NCI-H1105 treated with DMSO at 0.1 percent for 48 hours (cell line): ENCODE measurements around the gene KRTAP5-8.
"Not testable (repeated sequence)": the region's sequence is repeated elsewhere in the genome, so short reads cannot be mapped to it uniquely, and the experiment has no call there.

Experiments
- DNase-seq: peaks from one replicate; lab custom pipeline; 2025; lab: John Stamatoyannopoulos, UW

KRTAP5-8 gene

DNA sequence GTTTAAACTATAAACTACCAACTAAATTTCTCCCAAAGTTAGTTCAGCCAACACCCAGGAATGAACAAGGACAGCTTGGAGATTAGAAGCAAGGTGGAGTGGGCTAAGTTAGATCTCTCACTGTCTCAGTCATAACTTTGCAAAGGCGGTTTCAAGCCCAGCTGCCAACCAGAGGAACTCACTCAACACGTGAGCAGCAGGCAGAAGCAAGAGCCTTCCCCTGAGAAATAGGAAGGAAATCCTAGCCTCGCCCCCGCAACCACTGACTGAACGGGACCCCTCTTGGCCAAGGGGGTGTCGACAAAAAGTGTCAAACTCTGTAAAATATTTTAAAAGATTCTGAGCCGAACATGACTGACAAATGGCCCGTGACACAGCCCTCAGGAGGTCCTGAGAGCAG lies 6.0 kb downstream of the KRTAP5-8 start:
- no peak for DNase-seq

- no peak for DNase-seq
Observed at GRCh38 chr11:71544525-71545214, 6.8 kb downstream of the KRTAP5-8 start.

DNA sequence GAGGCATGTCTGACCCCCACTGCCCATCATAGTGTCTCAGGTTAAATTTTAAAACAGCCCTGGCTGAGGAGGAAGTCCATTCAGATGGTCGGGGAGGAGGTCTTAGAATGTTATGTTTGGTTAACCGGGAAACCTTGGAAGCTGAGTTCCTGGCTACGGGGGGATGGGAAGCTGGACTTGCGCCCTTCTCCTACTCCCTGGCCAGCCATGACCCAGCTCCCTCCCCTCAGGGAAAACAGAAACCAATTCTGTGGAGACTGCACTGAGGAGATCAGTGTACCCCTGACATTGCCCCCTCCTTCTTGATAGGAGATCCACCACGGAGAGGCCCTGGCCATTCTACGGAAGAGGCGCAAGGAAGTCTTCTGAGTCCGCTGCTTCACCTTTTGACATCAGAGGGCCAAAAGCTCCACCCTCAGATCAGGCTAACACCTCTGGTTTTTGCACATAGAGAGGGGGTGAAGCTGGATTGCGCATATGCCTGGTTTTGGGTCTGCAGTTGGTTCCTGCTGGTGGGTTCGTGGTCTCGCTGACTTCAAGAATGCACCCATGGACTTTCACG lies 7.7 kb downstream of the KRTAP5-8 start:
- DNase-seq = no peak

GRCh38 chr11:71548120-71548519 lies 10.3 kb downstream of the KRTAP5-8 start, which contains the start of gene KRTAP5-9:
Gene KRTAP5-9 (plus strand): TSS chr11:71548420. CDS start chr11:71548658, 238 bp downstream.
- DNase-seq = no peak

GRCh38 chr11:71548716-71549151 lies 10.9 kb downstream of the KRTAP5-8 start:
- DNase-seq = no peak

DNA sequence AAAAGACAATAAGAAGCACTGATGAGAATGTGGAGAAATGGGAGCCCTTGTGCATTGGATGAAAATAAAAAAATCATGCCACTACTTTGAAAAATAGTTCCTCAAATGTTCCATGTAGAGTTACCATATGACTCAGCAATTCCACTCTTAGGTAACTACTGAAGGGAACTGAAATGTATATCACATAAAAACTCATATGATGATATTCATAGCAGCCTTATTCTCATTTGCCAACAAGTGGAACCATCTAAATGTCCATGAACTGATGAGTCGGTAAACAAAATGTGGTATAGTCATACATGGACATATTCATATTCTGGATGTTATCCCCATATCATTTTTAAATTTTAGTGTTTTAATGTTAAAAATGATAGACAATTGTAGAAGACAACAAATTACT lies 13.9 kb downstream of the KRTAP5-8 start:
- DNase-seq = no peak

GRCh38 chr11:71554996-71555395 lies 17.2 kb downstream of the KRTAP5-8 start:
- DNase-seq = no peak

- DNase-seq = no peak
Observed at GRCh38 chr11:71555508-71555907, 17.7 kb downstream of the KRTAP5-8 start.

- DNase-seq = no peak
Observed at GRCh38 chr11:71556018-71556417, 18.2 kb downstream of the KRTAP5-8 start.

- no peak for DNase-seq
Observed at GRCh38 chr11:71557257-71557656, 19.4 kb downstream of the KRTAP5-8 start.

- no peak for DNase-seq
Observed at GRCh38 chr11:71558996-71559395, 21.2 kb downstream of the KRTAP5-8 start.

- DNase-seq = no peak
Observed at GRCh38 chr11:71562120-71562519, 24.3 kb downstream of the KRTAP5-8 start.

DNA sequence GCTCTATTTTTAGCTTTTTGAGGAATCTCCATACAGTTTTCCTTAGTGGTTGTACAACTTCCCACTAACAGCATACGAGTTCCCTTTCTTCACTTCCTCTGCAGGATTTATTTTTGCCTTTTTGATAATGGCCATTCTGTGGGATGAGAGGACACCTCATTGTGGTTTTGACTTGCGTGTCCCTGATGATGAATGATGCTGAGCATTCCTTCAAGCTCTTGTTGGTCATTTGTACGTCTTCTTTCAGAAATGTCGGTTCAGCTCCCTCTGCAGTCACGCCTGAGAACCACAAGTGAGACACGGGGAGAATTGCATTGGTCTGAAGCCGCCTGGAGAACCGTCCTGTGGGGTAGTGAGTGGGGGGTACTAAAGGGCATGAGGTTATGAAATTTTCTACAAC lies 25.6 kb downstream of the KRTAP5-8 start:
- DNase-seq = no peak

DNA sequence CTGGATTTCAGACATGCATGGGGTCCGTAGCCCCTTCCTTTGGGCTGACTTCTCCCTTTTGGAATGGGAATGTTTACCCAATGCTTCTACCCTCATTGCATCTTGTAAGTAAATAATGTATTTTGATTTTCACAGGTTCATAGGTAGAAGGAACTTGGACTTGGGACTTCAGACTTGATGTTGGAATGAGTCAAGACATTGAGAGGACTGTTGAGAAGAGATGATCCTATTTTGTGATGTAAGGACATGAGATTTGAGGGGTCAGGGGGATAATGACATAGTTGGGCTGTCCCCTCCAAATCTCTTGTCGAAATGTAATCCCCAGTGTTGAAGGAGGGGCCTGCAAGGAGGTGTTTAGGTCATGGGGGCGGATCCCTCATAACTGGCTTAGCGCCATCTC lies 26.6 kb downstream of the KRTAP5-8 start:
- DNase-seq = no peak

DNA sequence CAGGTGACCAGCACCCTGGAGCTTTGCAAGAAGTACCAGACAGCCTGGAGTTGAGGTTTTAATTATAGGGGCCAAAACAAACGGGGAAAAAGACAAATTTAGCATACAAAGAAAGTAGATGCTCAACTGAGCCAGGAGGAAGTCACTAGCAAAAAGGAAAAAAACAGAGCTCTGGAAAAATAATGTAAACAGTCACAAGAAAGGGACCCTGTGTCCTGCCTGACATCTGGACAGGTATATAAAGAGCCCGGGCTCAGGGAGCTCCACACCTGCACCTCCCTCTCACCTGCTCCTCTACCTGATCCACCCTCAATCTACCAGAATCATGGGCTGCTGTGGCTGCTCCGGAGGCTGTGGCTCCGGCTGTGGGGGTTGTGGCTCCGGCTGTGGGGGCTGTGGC lies 27.4 kb downstream of the KRTAP5-8 start, which contains the start of gene KRTAP5-10:
Gene KRTAP5-10, plus strand, starts transcription at position 301 of the 400 bp plus-strand sequence. Its CDS starts 25 bp downstream, at position 326.
- no peak for DNase-seq

DNA sequence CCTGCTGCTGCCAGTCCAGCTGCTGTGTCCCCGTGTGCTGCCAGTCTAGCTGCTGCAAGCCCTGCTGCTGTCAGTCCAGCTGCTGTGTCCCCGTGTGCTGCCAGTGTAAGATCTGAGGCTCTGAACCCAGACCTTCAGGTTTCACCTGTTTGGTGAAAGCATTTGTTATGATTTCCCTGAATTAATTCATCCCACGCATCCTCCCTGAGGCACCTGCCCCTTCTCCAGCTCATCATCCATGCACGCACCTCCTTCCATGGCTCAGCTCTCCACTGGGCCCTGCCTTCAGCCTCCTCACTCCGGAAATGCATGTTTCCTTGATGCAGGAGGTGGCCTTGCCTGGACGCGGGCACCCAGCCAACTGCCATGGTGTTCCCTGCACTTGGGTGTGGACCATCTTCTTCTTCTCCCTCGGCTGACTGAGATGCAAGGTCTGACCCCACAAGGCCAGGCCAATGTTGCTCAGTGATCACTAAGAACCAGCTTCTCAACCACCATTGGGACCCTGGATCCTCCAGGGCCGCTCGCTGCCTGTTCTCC lies 28.3 kb downstream of the KRTAP5-8 start:
- DNase-seq = no peak

GRCh38 chr11:71566626-71567599 lies 29.1 kb downstream of the KRTAP5-8 start:
- DNase-seq = not testable (repeated sequence)

GRCh38 chr11:71567633-71568032 lies 29.8 kb downstream of the KRTAP5-8 start:
- not testable (repeated sequence) for DNase-seq

GRCh38 chr11:71568704-71569349 lies 31.0 kb downstream of the KRTAP5-8 start:
- DNase-seq = no peak

DNA sequence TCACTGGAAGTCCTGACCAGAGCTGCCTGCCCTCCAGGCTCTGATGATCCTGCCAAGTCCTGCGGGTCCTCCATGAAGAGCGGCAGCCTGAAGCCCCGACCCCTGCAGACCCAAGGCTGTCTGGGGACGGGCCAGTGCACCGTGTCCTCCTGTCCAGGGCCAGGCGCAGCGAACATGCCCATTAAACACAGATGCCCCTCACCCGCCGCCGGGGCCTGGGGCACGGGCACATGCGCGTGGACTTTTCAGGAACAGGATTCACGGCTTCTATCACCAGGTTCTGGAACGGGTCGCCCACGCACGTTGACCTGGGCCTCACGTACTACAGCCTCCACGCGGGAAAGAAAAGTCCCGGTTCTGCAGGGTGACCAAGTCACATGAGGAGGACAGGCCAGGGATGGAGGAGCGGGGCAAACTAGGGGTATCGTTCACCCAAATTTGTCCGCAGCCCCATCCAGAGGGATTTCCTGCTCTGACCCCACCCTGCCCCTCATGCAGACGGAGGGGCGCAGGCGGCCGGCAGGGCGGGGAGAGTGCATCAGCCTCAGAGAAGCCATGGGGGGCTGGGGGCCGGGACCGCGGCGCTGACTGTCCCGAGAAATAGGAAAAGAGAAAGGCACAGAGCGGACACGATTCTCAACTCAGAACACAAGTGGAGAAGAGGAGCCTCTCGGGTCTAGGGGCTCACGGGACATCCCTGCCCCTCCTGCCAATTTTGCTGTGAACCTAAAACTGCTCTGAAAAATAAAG lies 33.5 kb downstream of the KRTAP5-8 start:
- not testable (repeated sequence) for DNase-seq

DNA sequence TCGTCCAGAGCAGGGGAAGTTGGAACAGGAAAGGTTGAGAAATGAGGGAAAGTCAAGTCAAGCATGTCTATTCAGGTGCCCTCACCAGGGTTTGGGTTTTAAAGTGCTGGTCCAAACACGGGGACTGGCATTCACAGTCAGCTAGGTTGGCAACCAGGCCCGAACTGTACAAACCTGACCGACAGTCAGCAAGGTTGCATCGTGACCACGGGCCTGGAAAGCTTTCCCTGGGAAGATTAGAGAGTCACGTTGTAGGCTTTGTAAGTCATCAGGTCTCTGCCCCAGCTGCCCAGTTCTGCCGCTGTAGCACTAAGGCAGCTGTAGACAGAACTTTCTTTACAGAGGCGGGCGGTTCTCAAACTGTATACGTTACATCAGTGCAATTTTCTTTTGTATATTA lies 35.0 kb downstream of the KRTAP5-8 start:
- DNase-seq = no peak
